Fibroblast of skin of left biceps (primary cell): ENCODE measurements around the gene TUBB4B.

Source experiments
- DNase-seq, 2 experiments: peaks; one replicate each; pipeline ENCODE4 v3.0.0-alpha.2; 2013; ENCODE audit warnings: low read depth in 2 of 2

TUBB4B gene

GRCh38 chr9:137270929-137271695, 30.0 kb downstream of the TUBB4B start:
- DNase-seq, result no peak

- DNase-seq, result no peak
Observed at GRCh38 chr9:137271696-137272076, 30.6 kb downstream of the TUBB4B start.

- DNase-seq, result no peak
Observed at GRCh38 chr9:137272241-137273094, 31.4 kb downstream of the TUBB4B start.

GRCh38 chr9:137273095-137273490, 32.0 kb downstream of the TUBB4B start:
- DNase-seq, result no peak

- no peak for DNase-seq
Observed at GRCh38 chr9:137273611-137274320, 32.7 kb downstream of the TUBB4B start.

GRCh38 chr9:137275203-137275587, 34.1 kb downstream of the TUBB4B start:
- no peak for DNase-seq

GRCh38 chr9:137275588-137276472, 34.7 kb downstream of the TUBB4B start:
- DNase-seq, result no peak

- DNase-seq, result no peak
Observed at GRCh38 chr9:137276473-137277328, 35.6 kb downstream of the TUBB4B start.

- no peak for DNase-seq
Observed at GRCh38 chr9:137277329-137278041, 36.4 kb downstream of the TUBB4B start, which contains the start of gene TOR4A. TOR4A (plus strand) TSS chr9:137277726; CDS start chr9:137278690, 964 bp downstream.

GRCh38 chr9:137278061-137278701, 37.1 kb downstream of the TUBB4B start:
- no peak for DNase-seq

- no peak for DNase-seq
Observed at GRCh38 chr9:137278721-137279711, 37.9 kb downstream of the TUBB4B start.

GRCh38 chr9:137279741-137280473, 38.8 kb downstream of the TUBB4B start:
- no peak for DNase-seq

GRCh38 chr9:137280474-137281344, 39.6 kb downstream of the TUBB4B start:
- no peak for DNase-seq

- DNase-seq, result no peak
Observed at GRCh38 chr9:137281345-137282116, 40.4 kb downstream of the TUBB4B start.

GRCh38 chr9:137286975-137287383, 45.9 kb downstream of the TUBB4B start:
- DNase-seq, result no peak
